ENCODE results near the gene TPD52L2.

Gene TPD52L2

DNA sequence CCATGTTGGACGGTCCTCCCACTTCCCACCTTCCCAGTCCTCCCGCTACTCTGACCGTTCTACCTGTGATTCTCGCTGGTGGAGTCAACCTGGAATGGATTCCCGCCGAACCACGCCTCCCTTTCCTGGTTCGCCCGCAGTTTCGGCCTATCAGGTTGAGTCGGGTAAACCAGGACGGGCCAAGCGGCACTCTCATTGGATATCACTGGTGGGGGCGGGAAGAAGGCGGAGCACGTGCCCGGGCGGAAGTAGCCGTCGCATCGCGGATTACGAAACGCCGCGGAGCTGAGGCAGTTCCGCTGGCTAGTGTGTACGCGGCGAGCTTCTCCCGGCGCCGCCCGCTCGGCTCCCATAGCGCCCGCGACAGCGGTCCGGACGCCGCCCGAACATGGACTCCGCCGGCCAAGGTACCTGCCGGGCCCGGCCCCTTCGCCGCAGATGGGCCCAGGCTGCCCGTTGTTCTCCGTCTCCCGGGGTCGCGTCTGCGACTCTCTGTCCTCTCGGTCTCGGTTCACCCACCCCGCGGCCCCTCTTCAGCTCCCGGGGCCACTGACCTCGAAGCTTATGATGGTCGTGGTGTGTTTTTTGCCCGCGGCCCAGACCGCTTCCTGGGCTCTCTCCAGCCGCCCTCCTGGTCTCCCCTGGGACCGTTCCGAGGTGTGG, at the start of gene TPD52L2:
Gene TPD52L2 (plus strand): TSS at position 293 of the 663 bp plus-strand sequence. CDS start 96 bp downstream, at position 389.
- no peaks in the 10 kb centered on the region for H3K9me3 ChIP-seq (ENCODE audit: control insufficient read depth in 1 of 2, low read length in 2 of 2)
- peaks cover 13 to 34% of the 10 kb centered on the region in 2 donors for H3K36me3 ChIP-seq (ENCODE audit: control insufficient read depth in 1 of 2, insufficient read depth in 2 of 2, low read length in 2 of 2)
- H3K4me1 ChIP-seq (ENCODE audit: control insufficient read depth in 1 of 2, insufficient read depth in 2 of 2, low read length in 2 of 2): peaks cover 10 to 22% of the 10 kb centered on the region in 2 donors
- peak within 1 kb of the TSS; percentile 88 to 92 for H3K4me3 ChIP-seq (ENCODE audit: low read depth in 1 of 2, low read length in 2 of 2)
- H3K27me3 ChIP-seq (ENCODE audit: control insufficient read depth in 1 of 2, insufficient read depth in 2 of 2, low read length in 2 of 2): no peaks in the 10 kb centered on the region
- peak within 1 kb of the TSS; percentile 97 for H3K27ac ChIP-seq (ENCODE audit: low read depth, low read length)
- peak within 1 kb of the TSS; percentile 91 to 96 for H3K9ac ChIP-seq (ENCODE audit: low read depth in 1 of 2, low read length in 2 of 2)

DNA sequence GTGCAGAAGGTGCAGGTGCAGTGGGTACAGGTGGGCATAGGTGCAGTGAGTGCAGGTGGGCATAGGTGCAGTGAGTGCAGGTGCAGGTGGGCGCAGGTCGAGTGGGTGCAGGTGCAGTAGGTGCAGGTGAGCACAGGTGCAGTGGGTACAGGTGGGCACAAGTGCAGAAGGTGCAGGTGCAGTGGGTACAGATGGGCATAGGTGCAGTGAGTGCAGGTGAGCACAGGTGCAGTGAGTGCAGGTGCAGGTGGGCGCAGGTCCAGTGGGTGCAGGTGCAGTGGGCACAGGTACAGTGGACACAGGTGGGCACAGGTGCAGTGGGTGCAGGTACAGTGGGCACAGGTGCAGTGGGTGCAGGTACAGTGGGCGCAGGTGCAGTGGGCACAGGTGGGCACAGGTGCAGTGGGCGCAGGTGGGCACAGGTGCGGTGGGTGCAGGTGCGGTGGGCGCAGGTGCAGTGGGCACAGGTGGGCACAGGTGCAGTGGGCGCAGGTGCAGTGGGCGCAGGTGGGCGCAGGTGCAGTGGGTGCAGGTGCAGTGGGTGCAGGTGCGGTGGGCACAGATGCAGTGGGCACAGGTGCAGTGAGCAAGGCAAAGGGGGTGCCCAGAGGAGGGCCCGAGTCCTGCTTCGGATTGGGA, 49.3 kb upstream of the TPD52L2 start:
- Histone ChIP-seq H3K27ac (ENCODE audit: low read depth, low read length) (no peak overlapping the region), H3K36me3 (ENCODE audit: control insufficient read depth in 1 of 2, insufficient read depth in 2 of 2, low read length in 2 of 2) (no peaks in the 10 kb centered on the region), H3K9ac (ENCODE audit: low read depth in 1 of 2, low read length in 2 of 2) (no peak overlapping the region), H3K27me3 (ENCODE audit: control insufficient read depth in 1 of 2, insufficient read depth in 2 of 2, low read length in 2 of 2) (no peaks in the 10 kb centered on the region), H3K9me3 (ENCODE audit: control insufficient read depth in 1 of 2, low read length in 2 of 2) (no peaks in the 10 kb centered on the region), H3K4me1 (ENCODE audit: control insufficient read depth in 1 of 2, insufficient read depth in 2 of 2, low read length in 2 of 2) (peaks cover 0 to 11% of the 10 kb centered on the region in 2 donors), H3K4me3 (ENCODE audit: low read depth in 1 of 2, low read length in 2 of 2) (no peak overlapping the region)

DNA sequence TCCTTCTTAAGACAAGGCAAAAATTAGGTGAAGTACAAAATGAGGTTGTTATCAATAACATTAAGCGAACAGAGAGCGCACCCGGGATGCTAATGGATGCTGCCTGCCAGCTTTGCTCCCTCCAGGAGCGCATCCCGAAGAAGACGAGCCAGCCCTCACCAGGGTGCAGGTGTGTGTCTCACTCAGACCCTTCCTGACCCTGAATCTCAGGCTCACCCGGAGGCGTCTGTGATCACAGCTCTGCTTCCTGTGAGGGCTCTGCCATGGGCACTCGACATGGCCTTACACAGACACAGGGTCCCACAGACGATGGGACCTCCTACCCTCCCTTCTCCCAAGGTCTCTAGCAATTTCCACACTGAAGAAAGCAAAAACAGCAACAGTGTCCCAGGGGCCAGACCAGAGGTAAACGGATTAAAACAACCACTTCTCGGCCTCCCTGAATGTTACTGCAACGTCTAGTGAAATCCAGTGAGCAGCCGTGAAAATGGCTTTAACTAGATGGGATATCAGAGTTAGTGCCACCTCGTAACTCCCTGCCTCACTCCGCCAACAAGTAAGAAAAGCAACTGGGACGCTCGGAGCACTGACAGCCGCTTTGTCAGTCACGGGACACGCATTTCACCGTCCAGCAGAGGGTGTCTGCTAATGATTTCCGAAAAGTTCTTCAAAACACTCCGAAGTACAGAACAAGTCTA, 45.7 kb upstream of the TPD52L2 start:
- H3K27me3 ChIP-seq (ENCODE audit: control insufficient read depth in 1 of 2, insufficient read depth in 2 of 2, low read length in 2 of 2): no peaks in the 10 kb centered on the region
- H3K36me3 ChIP-seq (ENCODE audit: control insufficient read depth in 1 of 2, insufficient read depth in 2 of 2, low read length in 2 of 2): no peaks in the 10 kb centered on the region
- H3K9ac ChIP-seq (ENCODE audit: low read depth in 1 of 2, low read length in 2 of 2): no peak overlapping the region
- peaks cover 0 to 11% of the 10 kb centered on the region in 2 donors for H3K4me1 ChIP-seq (ENCODE audit: control insufficient read depth in 1 of 2, insufficient read depth in 2 of 2, low read length in 2 of 2)
- no peaks in the 10 kb centered on the region for H3K9me3 ChIP-seq (ENCODE audit: control insufficient read depth in 1 of 2, low read length in 2 of 2)
- peak overlapping the region in 1 of 2 donors; percentile 26 for H3K4me3 ChIP-seq (ENCODE audit: low read depth in 1 of 2, low read length in 2 of 2)
- no peak overlapping the region for H3K27ac ChIP-seq (ENCODE audit: low read depth, low read length)

DNA sequence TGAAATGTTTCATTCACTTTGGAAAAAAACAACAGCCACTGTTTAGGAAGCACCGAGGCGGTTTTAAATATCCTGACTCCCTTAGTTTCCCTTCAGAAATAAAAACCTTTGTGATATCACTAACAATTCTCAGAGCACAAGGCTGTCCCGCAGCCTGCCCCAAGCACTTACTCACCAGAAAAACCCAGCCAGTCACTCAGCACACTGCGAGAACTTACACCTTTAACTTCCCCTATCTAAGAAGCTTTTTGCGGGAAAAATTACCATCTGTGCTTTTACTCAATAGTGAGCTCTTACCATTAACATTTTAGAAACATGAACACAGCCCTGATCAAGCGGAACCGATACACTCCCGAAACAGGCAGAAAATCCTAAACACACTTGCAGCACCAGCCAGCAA, 43.3 kb upstream of the TPD52L2 start:
- Histone ChIP-seq H3K9ac (ENCODE audit: low read depth in 1 of 2, low read length in 2 of 2) (no peak overlapping the region), H3K4me1 (ENCODE audit: control insufficient read depth in 1 of 2, insufficient read depth in 2 of 2, low read length in 2 of 2) (no peaks in the 10 kb centered on the region), H3K27ac (ENCODE audit: low read depth, low read length) (no peak overlapping the region), H3K36me3 (ENCODE audit: control insufficient read depth in 1 of 2, insufficient read depth in 2 of 2, low read length in 2 of 2) (no peaks in the 10 kb centered on the region), H3K27me3 (ENCODE audit: control insufficient read depth in 1 of 2, insufficient read depth in 2 of 2, low read length in 2 of 2) (no peaks in the 10 kb centered on the region), H3K9me3 (ENCODE audit: control insufficient read depth in 1 of 2, low read length in 2 of 2) (no peaks in the 10 kb centered on the region), H3K4me3 (ENCODE audit: low read depth in 1 of 2, low read length in 2 of 2) (no peak overlapping the region)

DNA sequence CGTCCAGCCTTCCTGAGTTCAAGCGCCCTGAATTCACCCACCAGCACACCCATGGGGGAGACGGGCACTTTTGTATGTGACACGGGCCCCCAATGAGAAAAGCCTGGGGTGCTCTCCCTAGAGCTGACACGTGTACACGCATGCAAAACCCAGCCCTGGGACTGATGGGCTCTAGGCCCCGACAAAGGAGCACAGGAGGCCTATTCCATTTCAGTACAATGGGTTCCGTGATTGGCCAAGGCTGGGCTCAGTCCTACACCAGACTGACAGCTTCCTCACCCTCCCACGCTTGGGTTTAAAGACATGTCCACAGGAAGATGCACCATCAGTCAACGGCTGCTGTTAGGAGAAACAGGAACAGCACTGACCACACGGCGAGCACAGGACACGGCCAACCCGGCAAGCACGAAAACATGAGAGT, 42.8 kb upstream of the TPD52L2 start:
- no peaks in the 10 kb centered on the region for H3K9me3 ChIP-seq (ENCODE audit: control insufficient read depth in 1 of 2, low read length in 2 of 2)
- no peak overlapping the region for H3K9ac ChIP-seq (ENCODE audit: low read depth in 1 of 2, low read length in 2 of 2)
- H3K4me1 ChIP-seq (ENCODE audit: control insufficient read depth in 1 of 2, insufficient read depth in 2 of 2, low read length in 2 of 2): no peaks in the 10 kb centered on the region
- no peaks in the 10 kb centered on the region for H3K36me3 ChIP-seq (ENCODE audit: control insufficient read depth in 1 of 2, insufficient read depth in 2 of 2, low read length in 2 of 2)
- no peak overlapping the region for H3K4me3 ChIP-seq (ENCODE audit: low read depth in 1 of 2, low read length in 2 of 2)
- H3K27me3 ChIP-seq (ENCODE audit: control insufficient read depth in 1 of 2, insufficient read depth in 2 of 2, low read length in 2 of 2): peaks cover 0 to 2% of the 10 kb centered on the region in 2 donors
- no peak overlapping the region for H3K27ac ChIP-seq (ENCODE audit: low read depth, low read length)

DNA sequence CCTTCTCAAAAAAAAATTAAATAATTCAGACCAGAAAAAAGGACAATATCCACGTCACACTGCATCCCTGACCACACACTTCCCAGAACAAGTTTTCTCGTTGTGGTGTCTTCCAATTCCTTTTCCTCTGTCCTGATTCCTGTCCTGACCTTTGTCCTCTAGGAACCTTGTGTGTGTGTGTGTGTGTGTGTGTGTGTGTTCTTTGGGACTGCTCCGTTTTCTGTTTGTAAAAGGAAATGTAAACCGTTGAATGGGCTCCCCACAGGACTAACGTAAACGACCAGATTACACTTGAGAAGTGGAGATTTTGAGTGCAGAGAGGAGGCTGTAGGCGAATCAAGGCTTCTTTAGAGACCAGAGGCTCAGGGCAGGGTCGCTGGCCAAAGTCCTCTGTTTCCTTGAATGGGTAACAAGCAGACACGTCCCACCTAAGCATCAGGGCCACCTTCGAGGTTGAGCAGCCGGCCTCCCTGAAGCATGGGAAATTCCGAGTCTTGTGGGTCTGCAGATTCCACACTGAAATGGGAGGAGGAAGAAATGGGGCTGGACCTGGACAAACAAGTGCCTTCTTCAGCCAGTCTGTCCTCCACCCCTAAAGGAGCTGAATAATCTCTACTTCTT, 41.3 kb upstream of the TPD52L2 start:
- H3K9ac ChIP-seq (ENCODE audit: low read depth in 1 of 2, low read length in 2 of 2): no peak overlapping the region

DNA sequence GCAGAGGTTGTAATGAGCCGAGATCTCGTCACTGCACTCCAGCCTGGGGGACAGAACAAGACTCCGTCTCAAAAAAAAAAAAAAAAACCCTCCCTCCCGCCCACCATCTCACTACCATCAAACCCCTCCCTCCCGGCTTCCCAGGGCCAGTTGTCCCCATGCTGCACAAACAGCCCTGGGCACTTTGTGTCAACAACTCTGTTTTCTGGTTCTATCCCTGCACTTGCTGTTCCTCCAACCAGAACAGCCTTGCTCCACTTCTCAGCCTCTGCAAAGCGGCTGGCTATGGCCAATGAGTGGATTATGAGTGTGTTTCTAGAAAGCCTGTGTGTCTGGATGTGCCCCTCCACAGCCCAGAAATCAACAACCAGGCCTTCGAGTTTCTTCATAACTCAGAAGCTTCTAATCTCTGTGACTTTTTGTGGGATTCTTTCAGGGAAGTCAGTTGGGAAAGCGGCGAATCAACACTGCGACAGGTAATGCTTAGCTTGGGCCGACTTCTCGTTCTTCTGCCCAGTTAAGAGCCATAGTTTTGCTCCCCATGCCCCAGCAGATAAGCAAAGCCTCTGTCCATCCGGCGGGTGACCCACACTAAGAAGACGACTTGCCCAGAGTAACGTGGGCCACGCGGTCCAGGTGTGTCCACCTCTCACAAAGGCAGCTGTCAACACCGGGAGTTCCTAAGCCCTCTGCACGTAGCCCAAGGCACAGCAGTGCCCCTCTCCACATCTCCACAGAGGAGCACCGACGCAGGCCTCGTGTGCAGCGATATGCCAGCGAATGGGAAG, 39.5 kb upstream of the TPD52L2 start:
- H3K9ac ChIP-seq (ENCODE audit: low read depth in 1 of 2, low read length in 2 of 2): no peak overlapping the region
- H3K9me3 ChIP-seq (ENCODE audit: control insufficient read depth in 1 of 2, low read length in 2 of 2): no peaks in the 10 kb centered on the region
- no peaks in the 10 kb centered on the region for H3K36me3 ChIP-seq (ENCODE audit: control insufficient read depth in 1 of 2, insufficient read depth in 2 of 2, low read length in 2 of 2)
- H3K27me3 ChIP-seq (ENCODE audit: control insufficient read depth in 1 of 2, insufficient read depth in 2 of 2, low read length in 2 of 2): peaks cover 22 to 25% of the 10 kb centered on the region in 2 donors
- peaks cover 5 to 8% of the 10 kb centered on the region in 2 donors for H3K4me1 ChIP-seq (ENCODE audit: control insufficient read depth in 1 of 2, insufficient read depth in 2 of 2, low read length in 2 of 2)
- no peak overlapping the region for H3K27ac ChIP-seq (ENCODE audit: low read depth, low read length)
- no peak overlapping the region for H3K4me3 ChIP-seq (ENCODE audit: low read depth in 1 of 2, low read length in 2 of 2)

More for the DNA sequence above, 41.3 kb upstream of the TPD52L2 start:
- Histone ChIP-seq H3K27ac (ENCODE audit: low read depth, low read length) (no peak overlapping the region), H3K4me1 (ENCODE audit: control insufficient read depth in 1 of 2, insufficient read depth in 2 of 2, low read length in 2 of 2) (no peaks in the 10 kb centered on the region), H3K27me3 (ENCODE audit: control insufficient read depth in 1 of 2, insufficient read depth in 2 of 2, low read length in 2 of 2) (peaks cover 10 to 11% of the 10 kb centered on the region in 2 donors), H3K9me3 (ENCODE audit: control insufficient read depth in 1 of 2, low read length in 2 of 2) (no peaks in the 10 kb centered on the region), H3K36me3 (ENCODE audit: control insufficient read depth in 1 of 2, insufficient read depth in 2 of 2, low read length in 2 of 2) (no peaks in the 10 kb centered on the region), H3K4me3 (ENCODE audit: low read depth in 1 of 2, low read length in 2 of 2) (no peak overlapping the region)

DNA sequence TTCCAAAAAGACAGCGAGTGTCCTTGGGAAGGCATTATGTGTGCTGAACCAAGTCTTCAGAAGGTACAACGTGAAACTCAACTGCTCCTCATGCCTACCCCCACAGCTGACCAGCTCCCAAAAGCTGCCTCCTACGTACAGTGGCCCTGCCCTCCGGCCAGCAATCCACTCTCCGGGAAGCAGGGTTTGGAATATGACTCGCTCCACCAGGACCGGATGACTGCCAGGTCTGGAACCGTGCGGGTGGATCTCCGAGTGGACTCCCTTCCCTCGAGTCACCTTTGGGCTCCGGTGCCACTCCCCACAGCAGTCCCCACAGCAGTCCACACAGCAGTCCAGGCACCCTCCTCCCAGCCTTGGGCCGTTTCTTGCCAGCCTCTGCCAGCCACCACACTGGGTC, 38.3 kb upstream of the TPD52L2 start:
- H3K27me3 ChIP-seq (ENCODE audit: control insufficient read depth in 1 of 2, insufficient read depth in 2 of 2, low read length in 2 of 2): peaks cover 22 to 25% of the 10 kb centered on the region in 2 donors
- H3K9ac ChIP-seq (ENCODE audit: low read depth in 1 of 2, low read length in 2 of 2): no peak overlapping the region

DNA sequence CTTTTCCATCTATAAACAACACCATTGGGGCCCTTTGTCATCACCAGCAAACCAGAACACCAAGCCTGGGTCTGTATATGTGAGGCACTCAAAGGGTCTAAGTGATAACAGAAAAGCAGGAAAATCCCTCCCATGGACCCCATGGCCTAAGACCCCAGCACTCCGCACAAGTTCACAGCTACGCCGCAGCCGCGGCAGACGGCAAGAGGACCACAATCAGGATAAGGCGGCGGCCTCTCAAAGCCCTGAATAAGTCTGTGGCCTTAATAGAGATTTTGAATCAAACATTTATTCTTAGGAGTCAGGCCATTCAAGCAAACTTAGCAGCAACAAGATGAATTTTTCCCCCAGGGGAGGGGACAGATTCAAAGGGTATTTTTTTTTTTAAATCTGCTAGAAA, 36.9 kb upstream of the TPD52L2 start:
- Histone ChIP-seq H3K9me3 (ENCODE audit: control insufficient read depth in 1 of 2, low read length in 2 of 2) (no peaks in the 10 kb centered on the region), H3K27me3 (ENCODE audit: control insufficient read depth in 1 of 2, insufficient read depth in 2 of 2, low read length in 2 of 2) (peaks cover 31% of the 10 kb centered on the region in 2 donors), H3K4me1 (ENCODE audit: control insufficient read depth in 1 of 2, insufficient read depth in 2 of 2, low read length in 2 of 2) (peaks cover 5 to 12% of the 10 kb centered on the region in 2 donors), H3K9ac (ENCODE audit: low read depth in 1 of 2, low read length in 2 of 2) (no peak overlapping the region), H3K36me3 (ENCODE audit: control insufficient read depth in 1 of 2, insufficient read depth in 2 of 2, low read length in 2 of 2) (no peaks in the 10 kb centered on the region), H3K27ac (ENCODE audit: low read depth, low read length) (no peak overlapping the region), H3K4me3 (ENCODE audit: low read depth in 1 of 2, low read length in 2 of 2) (no peak overlapping the region)

More for the DNA sequence above, 38.3 kb upstream of the TPD52L2 start:
- Histone ChIP-seq H3K4me1 (ENCODE audit: control insufficient read depth in 1 of 2, insufficient read depth in 2 of 2, low read length in 2 of 2) (peaks cover 5 to 8% of the 10 kb centered on the region in 2 donors), H3K9me3 (ENCODE audit: control insufficient read depth in 1 of 2, low read length in 2 of 2) (no peaks in the 10 kb centered on the region), H3K36me3 (ENCODE audit: control insufficient read depth in 1 of 2, insufficient read depth in 2 of 2, low read length in 2 of 2) (no peaks in the 10 kb centered on the region), H3K4me3 (ENCODE audit: low read depth in 1 of 2, low read length in 2 of 2) (no peak overlapping the region), H3K27ac (ENCODE audit: low read depth, low read length) (no peak overlapping the region)
